Right lobe of liver (tissue), 4 donors: Measurements from ENCODE around the gene ERGIC1.
"Not testable (repeated sequence)": the region's sequence is repeated elsewhere in the genome, so short reads cannot be mapped to it uniquely, and the experiment has no call there.

Experiments
- POLR2A ChIP-seq: fragments of 450-650 bp; IDR thresholded peaks from one replicate; pipeline ENCODE4 v1.6.1; 2017; ENCODE audit warnings: antibody characterized with exemption, mild to moderate bottlenecking
- TF ChIP-seq, protein P1 (sequence below), 4 donors: fragments of 200-600 bp in 3 of 4; fragments of 450-650 bp in 1 of 4; IDR thresholded peaks; one replicate each; pipeline versions ENCODE4 v1.5.1 to v1.8.0; 2016 to 2022; ENCODE audit warnings: antibody characterized with exemption in 4 of 4, mild to moderate bottlenecking in 2 of 4
- donor health status: DM: no; HTN: no; CAD: no.
- donor health status: DM: no; HTN: no; CAD: no.
- donor health status: DM: no; HTN: yes; CAD: no.

DNA sequence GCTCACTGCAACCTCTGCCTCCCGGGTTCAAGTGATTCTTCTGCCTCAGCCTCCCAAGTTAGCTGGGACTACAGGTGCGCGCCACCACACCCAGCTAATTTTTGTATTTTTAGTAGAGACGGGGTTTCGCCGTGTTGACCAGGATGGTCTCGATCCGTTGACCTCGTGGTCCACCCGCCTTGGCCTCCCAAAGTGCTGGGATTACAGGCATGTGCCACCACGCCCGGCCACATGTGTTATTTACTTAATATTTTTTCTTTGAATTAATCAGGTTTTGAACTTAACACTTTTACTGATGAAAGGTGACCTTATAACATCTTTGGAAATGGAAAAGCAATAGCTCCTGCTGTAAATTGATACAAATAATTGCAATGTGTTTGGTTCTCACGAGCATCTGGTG, 13.5 kb downstream of the ERGIC1 start:
- TF ChIP-seq POLR2A: not testable (repeated sequence)
- TF ChIP-seq, protein P1, sequence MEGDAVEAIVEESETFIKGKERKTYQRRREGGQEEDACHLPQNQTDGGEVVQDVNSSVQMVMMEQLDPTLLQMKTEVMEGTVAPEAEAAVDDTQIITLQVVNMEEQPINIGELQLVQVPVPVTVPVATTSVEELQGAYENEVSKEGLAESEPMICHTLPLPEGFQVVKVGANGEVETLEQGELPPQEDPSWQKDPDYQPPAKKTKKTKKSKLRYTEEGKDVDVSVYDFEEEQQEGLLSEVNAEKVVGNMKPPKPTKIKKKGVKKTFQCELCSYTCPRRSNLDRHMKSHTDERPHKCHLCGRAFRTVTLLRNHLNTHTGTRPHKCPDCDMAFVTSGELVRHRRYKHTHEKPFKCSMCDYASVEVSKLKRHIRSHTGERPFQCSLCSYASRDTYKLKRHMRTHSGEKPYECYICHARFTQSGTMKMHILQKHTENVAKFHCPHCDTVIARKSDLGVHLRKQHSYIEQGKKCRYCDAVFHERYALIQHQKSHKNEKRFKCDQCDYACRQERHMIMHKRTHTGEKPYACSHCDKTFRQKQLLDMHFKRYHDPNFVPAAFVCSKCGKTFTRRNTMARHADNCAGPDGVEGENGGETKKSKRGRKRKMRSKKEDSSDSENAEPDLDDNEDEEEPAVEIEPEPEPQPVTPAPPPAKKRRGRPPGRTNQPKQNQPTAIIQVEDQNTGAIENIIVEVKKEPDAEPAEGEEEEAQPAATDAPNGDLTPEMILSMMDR (IDR thresholded peaks at IDR 0.05): not testable (repeated sequence)
